Ovary (tissue), 9 donors: ENCODE measurements around the gene NPAS3. TPM values are rescaled to one million over a fixed set of nuclear protein-coding genes. Genes with fewer than 3 reads are reported as not detected.

Experiments used
- DNase-seq, 5 donors: peaks; one replicate each; pipeline ENCODE4 v3.0.0-alpha.2; 2019 to 2020
- H3K27ac ChIP-seq, 2 donors: fragments of 200-600 bp; one replicate each; pipeline versions ENCODE4 v1.5.1 to v1.8.0; 2019 to 2022
- H3K27me3 ChIP-seq: fragments of 200-600 bp; one replicate; pipeline ENCODE4 v1.8.0; 2022
- H3K36me3 ChIP-seq: fragments of 200-600 bp; sonication (generic); one replicate; pipeline ENCODE4 v1.5.1; 2019
- H3K4me1 ChIP-seq: one replicate; pipeline ENCODE4 v1.8.1; 2013; ENCODE audit warnings: mild to moderate bottlenecking, moderate library complexity; ENCODE audit not compliant: insufficient read depth
- H3K4me3 ChIP-seq: fragments of 200-600 bp; sonication (generic); one replicate; pipeline ENCODE4 v1.5.1; 2017
- H3K9me3 ChIP-seq, 2 donors: fragments of 200-600 bp in 1 of 2; sonication (generic) in 1 of 2; one replicate each; pipeline versions ENCODE4 v1.5.1 to v1.8.1; 2013 to 2019; ENCODE audit warnings: mild to moderate bottlenecking in 1 of 2, moderate library complexity in 1 of 2
- CTCF ChIP-seq, 3 donors: fragments of 450-650 bp in 2 of 3; fragments of 200-600 bp in 1 of 3; IDR thresholded peaks; one replicate each; pipeline versions ENCODE4 v1.5.1 to v1.8.0; 2016 to 2022; ENCODE audit warnings: antibody characterized with exemption in 3 of 3, mild to moderate bottlenecking in 1 of 3
- EP300 ChIP-seq: sonication (generic); formaldehyde crosslinking; IDR thresholded peaks from one replicate; pipeline ENCODE4 v1.6.1; 2017; ENCODE audit warnings: antibody characterized with exemption
- POLR2A ChIP-seq: fragments of 450-650 bp; IDR thresholded peaks from one replicate; pipeline ENCODE4 v1.6.1; 2017; ENCODE audit warnings: antibody characterized with exemption, mild to moderate bottlenecking, moderate library complexity
- WGBS, 3 donors: extraction: QIAGEN DNeasy Blood & Tissue Kit in 1 of 3; methylation state at CpG; one replicate each; pipeline versions ENCODE4 v1.1.5 to v1.1.7; 2013 to 2017; 5-methylcytosine and 5-hydroxymethylcytosine counted together
- intact Hi-C, 4 donors: fragments of 100-400 bp; cut with DNase I; formaldehyde crosslinking; loops; one replicate each; pipeline versions ENCODE4 v1.11.0 to v1.15.1; 2022 to 2023
- polyA plus RNA-seq, 2 donors: library from polyadenylated mRNA; stranded (reverse); fragments of 200-250 nt in 1 of 2; fragments of 350-450 nt in 1 of 2; fragmentation: Illumina TruSeq in 1 of 2; extraction: RNeasy Lipid Tissue Mini Kit (QIAGEN cat#74804) in 1 of 2; gene quantifications; one replicate each; pipeline ENCODE4 v1.2.3, GENCODE V29; 2013 to 2014
- total RNA-seq, 7 donors: library from RNA; depleted of rRNA in 2 of 7; stranded (reverse); fragments of >200 nt in 2 of 7; fragmentation: NEBNext Ultra II Directional in 3 of 7; extraction: Animal tissue kit (Norgen Biotek cat#: 25700) in 3 of 7; gene quantifications; one replicate each; pipeline versions ENCODE4 v1.1.0 to v1.2.4, GENCODE V29; 2016 to 2023
- donor health status: DM: no; HTN: no; CAD: no; lungs with moderate emphysema.
- donor health status: DM: no; HTN: no; CAD: no.
- donor health status: Bipolar disorder and iron deficiency.
- donor health status: DM: yes; HTN: yes; CAD: no.
- donor health status: DM: no; HTN: no; CAD: no.
- donor health status: DM: yes; HTN: yes; CAD: no.

Gene NPAS3
- total and polyA plus RNA-seq, 9 donors, result 1.9 to 15.4 (median 11.4) TPM

GRCh38 chr14:33560718-33561431 lies 622.2 kb downstream of the NPAS3 start:
- H3K4me1 ChIP-seq, result no peaks in the 10 kb centered on the region
- intact Hi-C loops, result no loop called here
- no peaks in the 10 kb centered on the region for H3K27me3 ChIP-seq
- H3K27ac ChIP-seq, result no peak overlapping the region
- 63 to 74% (median 72%) methylated on average over 7 of the region's 7 CpGs for WGBS, 3 donors
- no peak for TF ChIP-seq POLR2A
- H3K9me3 ChIP-seq, result no peaks in the 10 kb centered on the region
- no peak for DNase-seq
- no peaks in the 10 kb centered on the region for H3K36me3 ChIP-seq
- H3K4me3 ChIP-seq, result no peak overlapping the region

GRCh38 chr14:33561488-33562175 lies 623.0 kb downstream of the NPAS3 start:
- no peaks in the 10 kb centered on the region for H3K27me3 ChIP-seq
- no peak overlapping the region for H3K4me3 ChIP-seq
- no peaks in the 10 kb centered on the region for H3K4me1 ChIP-seq
- 82 to 89% (median 85%) methylated on average over 7 of the region's 7 CpGs for WGBS, 3 donors
- TF ChIP-seq EP300 (no peak), POLR2A (no peak), CTCF (IDR thresholded peaks at IDR 0.05) (no peak)
- intact Hi-C loops, result no loop called here
- DNase-seq, result no peak
- no peak overlapping the region for H3K27ac ChIP-seq
- H3K36me3 ChIP-seq, result no peaks in the 10 kb centered on the region
- H3K9me3 ChIP-seq, result no peaks in the 10 kb centered on the region

GRCh38 chr14:33563191-33563900 lies 624.7 kb downstream of the NPAS3 start:
- H3K27me3 ChIP-seq, result no peaks in the 10 kb centered on the region
- H3K4me1 ChIP-seq, result no peaks in the 10 kb centered on the region
- H3K27ac ChIP-seq, result no peak overlapping the region
- no peak overlapping the region for H3K4me3 ChIP-seq
- DNase-seq, result no peak
- WGBS, 3 donors, result 75 to 79% (median 78%) methylated on average over 2 of the region's 2 CpGs
- H3K9me3 ChIP-seq, result no peaks in the 10 kb centered on the region
- H3K36me3 ChIP-seq, result no peaks in the 10 kb centered on the region
- intact Hi-C loops, result no loop called here
- no peak for TF ChIP-seq POLR2A
- no peak for TF ChIP-seq CTCF (IDR thresholded peaks at IDR 0.05)
- no peak for TF ChIP-seq EP300

GRCh38 chr14:33563901-33564197 lies 625.2 kb downstream of the NPAS3 start:
- no peaks in the 10 kb centered on the region for H3K27me3 ChIP-seq
- no peaks in the 10 kb centered on the region for H3K36me3 ChIP-seq
- 43 to 58% (median 47%) methylated on average over 1 of the region's 1 CpG for WGBS, 3 donors
- DNase-seq, result no peak
- TF ChIP-seq POLR2A, result no peak
- TF ChIP-seq EP300, result no peak
- no peak for TF ChIP-seq CTCF (IDR thresholded peaks at IDR 0.05)
- H3K27ac ChIP-seq, result no peak overlapping the region
- H3K9me3 ChIP-seq, result no peaks in the 10 kb centered on the region
- H3K4me3 ChIP-seq, result no peak overlapping the region
- no peaks in the 10 kb centered on the region for H3K4me1 ChIP-seq
- intact Hi-C loops, result no loop called here
